T-helper 2 cell treated with Interferon-gamma antibody and Interleukin-4, amounts not matched to agents 100 ng/mL and 5 ng/mL, for 36 hours (primary cell): Measurements from ENCODE around the gene SLC29A3. TPM values are rescaled to one million over a fixed set of nuclear protein-coding genes. Genes with fewer than 3 reads are reported as not detected.
"Not testable (repeated sequence)": the region's sequence is repeated elsewhere in the genome, so short reads cannot be mapped to it uniquely, and the experiment has no call there.

ENCODE experiments used
- intact Hi-C: fragments of 100-400 bp; cut with micrococcal nuclease; formaldehyde crosslinking; loops from one replicate; pipeline ENCODE4 v1.15.1; 2023
- total RNA-seq: library from RNA; stranded (reverse); gene quantifications from 2 replicates; pipeline ENCODE4 v1.2.3, GENCODE V29; 2022

Gene SLC29A3
- 4.3 and 4.5 TPM in 2 replicates for total RNA-seq

DNA sequence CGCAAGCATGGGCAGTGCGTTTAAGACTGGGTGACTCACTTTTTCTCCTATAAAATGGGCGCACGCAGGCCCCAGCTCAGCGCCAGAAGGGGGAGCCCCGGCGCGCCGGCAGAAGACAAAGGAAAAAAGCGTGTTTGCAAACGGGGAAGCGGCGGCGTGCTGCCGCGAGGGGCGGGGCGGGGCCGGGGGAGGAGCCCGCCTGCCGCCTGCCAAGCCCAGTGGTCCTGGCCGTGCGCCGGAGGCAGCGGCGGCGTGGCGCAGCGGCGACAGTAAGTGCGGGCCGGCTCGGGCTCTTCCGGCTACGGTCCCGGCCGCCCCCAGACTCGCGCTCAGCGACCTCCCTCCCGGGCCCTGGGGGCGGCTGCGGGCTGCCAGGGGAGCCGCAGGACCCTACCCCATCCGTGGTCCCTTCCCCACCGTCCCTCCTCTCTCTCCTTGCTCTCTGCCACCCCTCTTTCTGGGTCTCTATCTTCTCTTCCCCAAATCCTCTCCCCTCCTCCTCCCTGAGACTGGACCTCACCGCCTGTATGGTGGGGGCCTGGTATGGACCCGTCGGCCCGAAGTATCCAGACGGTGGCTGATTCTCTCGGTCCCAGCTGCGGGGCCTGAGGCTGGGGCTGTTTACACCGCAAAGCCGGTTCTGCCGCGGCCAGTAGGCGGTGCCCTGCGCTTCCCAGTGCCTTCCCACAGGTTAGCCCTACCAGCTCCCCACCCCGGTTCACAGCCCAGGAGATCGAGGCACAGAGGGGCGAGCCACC, at the start of gene SLC29A3:
Gene SLC29A3, plus strand, starts transcription at position 218 of the 758 bp plus-strand sequence. Its CDS starts 51 bp downstream, at position 269.
- intact Hi-C loops, result loop anchor here (1.0 to 10.0 kb wide), 6 partner anchors 58 to 726 kb away; partner anchors contain the start of genes PSAP and VSIR

GRCh38 chr10:71269301-71270288, 49.5 kb upstream of the SLC29A3 start:
- intact Hi-C loops, result no loop called here

GRCh38 chr10:71270301-71271220, 48.5 kb upstream of the SLC29A3 start:
- intact Hi-C loops, result no loop called here

- intact Hi-C loops, result no loop called here
Measured at GRCh38 chr10:71271662-71272055, 47.4 kb upstream of the SLC29A3 start.

DNA sequence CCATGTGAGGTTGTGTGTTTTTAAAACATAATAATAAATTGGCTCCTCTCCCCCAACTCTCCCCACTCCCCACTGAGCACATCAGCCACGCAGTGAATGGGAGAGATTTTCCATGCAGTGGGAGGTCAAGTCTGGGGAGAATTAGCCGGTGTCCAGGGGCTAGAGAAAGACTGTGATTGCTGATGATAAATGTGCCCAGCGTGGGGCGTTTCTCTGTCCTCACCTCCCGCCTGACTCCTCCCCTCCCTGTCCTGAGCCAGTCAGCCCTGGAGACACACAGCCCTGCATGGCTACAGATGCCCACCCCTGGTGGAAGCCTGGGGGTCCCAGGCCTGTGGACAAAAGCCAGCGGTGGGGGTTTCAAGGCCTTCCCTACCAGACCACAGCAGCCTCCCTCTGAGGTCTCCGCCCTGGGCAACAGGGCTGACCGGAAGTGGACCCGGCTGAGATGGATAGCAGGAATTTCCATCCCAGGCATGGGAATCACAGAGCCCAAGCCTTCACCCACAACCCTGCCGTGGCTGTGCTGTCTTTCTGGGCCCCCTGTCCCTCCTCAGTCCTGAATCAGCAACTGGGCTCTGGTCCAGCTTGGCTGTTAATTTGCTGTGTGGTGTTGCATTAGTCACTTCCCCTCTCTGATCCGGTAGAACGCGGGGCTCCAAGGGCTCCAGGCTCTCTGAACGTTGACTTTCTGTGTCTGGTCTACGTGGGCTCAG, 46.8 kb upstream of the SLC29A3 start:
- intact Hi-C loops, result no loop called here

DNA sequence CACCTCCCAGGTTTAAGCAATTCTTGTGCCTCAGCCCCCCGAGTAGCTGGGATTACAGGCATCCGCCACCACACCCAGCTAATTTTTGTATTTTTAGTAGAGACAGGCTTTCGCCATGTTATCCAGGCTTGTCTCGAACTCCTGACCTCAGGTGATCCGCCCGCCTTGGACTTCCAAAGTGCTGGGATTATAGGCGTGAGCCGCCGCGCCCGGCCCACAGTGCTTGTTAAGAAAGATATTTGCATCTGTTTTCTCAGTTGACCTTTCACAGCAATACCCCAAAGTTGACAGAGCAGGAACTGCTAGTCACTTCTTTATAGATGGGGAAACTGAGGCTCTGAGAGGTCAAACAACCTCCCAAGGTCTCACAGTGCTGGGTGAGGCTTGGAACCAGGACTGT, 46.1 kb upstream of the SLC29A3 start:
- intact Hi-C loops, result not testable (repeated sequence)

- intact Hi-C loops, result no loop called here
Measured at GRCh38 chr10:71273506-71273905, 45.6 kb upstream of the SLC29A3 start.

GRCh38 chr10:71274901-71275796, 43.9 kb upstream of the SLC29A3 start:
- intact Hi-C loops, result no loop called here

DNA sequence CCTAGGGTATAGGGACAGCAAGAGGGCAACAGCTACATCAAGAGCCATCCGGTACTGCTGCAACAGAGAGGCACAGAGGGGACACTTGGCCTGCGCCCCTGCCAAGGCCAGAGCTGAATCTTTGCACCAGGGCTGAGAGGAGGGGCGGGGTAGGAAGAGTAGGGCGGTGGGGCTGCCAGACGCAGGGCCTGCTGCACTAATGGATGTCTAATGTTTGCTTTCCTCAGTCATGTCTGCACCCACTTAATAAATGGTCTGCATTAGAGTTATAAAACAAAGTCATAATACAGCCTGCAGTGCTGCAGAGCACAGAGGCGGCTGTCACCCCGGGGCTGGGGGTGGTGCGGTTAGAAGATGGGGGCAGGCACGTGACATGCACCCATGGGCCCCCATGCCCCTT, 42.2 kb upstream of the SLC29A3 start:
- intact Hi-C loops, result no loop called here

DNA sequence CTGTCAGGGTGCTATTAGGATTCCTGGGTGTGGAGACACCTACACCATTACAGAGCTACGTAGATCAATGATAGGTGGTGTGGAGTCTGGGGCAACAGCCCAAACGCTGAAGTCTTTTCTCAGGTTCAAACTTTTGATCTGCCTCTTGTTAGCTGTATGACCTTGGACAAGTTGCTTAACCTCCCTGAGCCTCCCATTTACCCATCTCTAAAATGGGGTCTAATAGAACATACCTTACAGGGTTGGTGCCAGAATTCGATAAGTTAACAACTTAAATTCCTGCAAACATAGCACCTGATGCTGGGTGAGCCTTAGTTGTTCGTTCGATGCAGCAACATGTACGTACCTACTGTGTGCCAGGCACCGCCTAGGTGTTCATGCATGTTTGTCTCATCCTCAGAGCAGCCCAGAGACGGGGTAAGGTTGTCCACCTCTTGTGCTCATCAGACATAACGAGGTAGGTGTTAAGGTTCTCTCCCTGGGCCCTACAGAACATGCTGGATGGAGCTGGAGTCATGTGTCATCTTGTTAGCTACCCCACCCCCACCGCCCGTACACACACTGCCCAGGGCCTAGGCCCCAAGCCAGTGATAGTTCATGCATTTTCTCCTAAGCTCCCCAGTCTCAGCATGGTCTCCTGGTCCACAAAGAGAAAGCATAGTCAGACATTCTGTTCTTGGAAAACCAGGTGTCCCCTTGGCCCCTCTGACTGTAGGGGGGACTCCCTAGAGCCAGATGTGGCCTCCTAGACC, 41.0 kb upstream of the SLC29A3 start:
- intact Hi-C loops, result no loop called here

DNA sequence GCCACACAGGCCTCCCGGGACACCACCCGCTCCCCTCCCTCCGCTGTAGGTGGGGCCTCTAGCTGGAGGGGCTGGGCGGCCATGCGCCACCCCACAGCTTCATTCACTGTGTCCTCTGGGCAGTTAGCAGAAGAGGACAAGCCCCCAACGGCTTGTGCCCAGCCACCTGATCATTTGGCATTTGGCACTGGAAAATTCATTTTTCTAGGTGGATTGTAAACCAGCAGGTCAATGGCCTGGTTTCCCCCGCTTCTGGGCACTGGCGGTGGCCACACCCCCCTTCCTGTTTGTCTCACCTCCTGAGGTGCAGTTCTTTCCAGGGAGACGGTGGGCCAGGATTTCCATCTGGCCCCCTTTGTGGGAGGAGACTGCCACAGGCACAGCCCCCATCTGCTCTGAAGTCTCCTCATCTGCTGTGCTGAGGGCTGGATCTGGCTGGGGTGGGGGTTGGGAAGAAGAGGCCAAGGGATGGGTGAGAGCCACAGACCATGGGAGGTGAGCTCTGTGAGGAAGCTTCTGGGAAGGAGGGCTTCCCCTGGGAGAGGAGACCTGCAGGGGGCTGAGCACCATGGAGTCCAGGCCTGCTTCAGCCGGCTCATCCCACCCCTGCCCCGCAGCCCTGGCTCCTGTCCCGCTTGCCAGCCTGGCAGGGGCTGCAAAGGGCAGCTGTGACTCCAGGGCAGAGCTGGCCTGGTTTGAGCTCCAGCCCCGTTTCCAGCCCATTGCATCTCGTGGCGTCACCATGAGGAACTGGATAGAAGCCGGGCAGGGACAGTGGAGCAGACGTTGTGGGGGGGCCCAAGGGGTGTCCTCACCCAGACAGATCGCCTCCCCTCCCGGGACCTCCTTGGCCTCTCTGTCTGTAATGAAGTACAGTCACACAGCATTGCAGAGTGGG, 40.1 kb upstream of the SLC29A3 start:
- intact Hi-C loops, result no loop called here

- intact Hi-C loops, result no loop called here
Measured at GRCh38 chr10:71279590-71280170, 39.4 kb upstream of the SLC29A3 start.

- intact Hi-C loops, result no loop called here
Measured at GRCh38 chr10:71280216-71280615, 38.8 kb upstream of the SLC29A3 start.

GRCh38 chr10:71280825-71281224, 38.2 kb upstream of the SLC29A3 start:
- intact Hi-C loops, result no loop called here

GRCh38 chr10:71281646-71282322, 37.3 kb upstream of the SLC29A3 start:
- intact Hi-C loops, result no loop called here

DNA sequence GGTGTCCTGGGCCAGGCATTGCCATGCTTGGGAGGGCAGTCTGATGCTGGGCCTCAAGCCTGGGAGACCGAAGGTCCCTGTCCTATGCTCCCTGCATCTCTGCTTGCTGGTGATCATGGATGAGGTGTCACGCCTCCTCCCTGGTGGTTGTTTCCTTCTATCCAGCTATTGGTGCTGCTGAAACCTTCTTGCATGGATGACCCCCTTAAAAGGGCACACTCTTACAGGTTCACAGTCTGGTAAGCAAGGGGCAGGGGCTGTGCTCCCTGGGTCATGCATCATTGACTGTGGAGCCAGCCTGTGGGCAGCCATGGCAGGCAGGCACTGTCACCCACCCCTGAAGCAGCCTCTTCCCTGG, 36.8 kb upstream of the SLC29A3 start:
- intact Hi-C loops, result no loop called here

DNA sequence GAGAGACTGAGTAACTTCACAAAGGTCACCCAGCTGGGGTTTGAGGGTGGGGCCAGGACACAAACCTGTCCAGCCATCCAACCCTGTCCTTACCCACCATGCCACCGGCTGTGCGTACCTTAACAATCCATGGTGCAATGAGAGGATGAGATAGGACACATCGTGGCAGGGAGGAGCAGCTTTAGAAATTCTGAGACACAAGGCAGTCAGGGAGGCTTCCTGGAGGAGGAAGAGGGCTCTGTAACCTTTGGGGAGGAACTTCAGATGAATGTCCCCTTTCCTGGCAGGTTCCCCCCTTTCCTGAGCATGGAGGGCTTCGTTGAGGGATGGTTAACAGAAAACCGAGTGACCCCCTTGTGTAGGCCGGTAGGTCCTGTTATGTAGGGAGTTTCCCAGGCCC, 35.6 kb upstream of the SLC29A3 start:
- intact Hi-C loops, result no loop called here
